GM23248 (cell line): ENCODE data around the gene YPEL5.

ENCODE experiments used
- EZH2 ChIP-seq: fragments of 200-600 bp; sonication (generic); IDR thresholded peaks from 2 replicates; pipeline ENCODE4 v1.6.1; 2018; ENCODE audit warnings: antibody characterized with exemption, mild to moderate bottlenecking; ENCODE audit not compliant: insufficient read depth, poor library complexity, severe bottlenecking
- EZH2phosphoT487 ChIP-seq: fragments of 200-600 bp; sonication (generic); IDR thresholded peaks from 2 replicates; pipeline ENCODE4 v1.6.1; 2018; ENCODE audit warnings: antibody characterized with exemption, moderate library complexity, mild to moderate bottlenecking, low read depth; ENCODE audit not compliant: insufficient read depth

GRCh38 chr2:30115141-30115980 lies 31.4 kb upstream of the YPEL5 start:
- TF ChIP-seq EZH2phosphoT487: no peak
- no peak for TF ChIP-seq EZH2
